HepG2 (cell line): ENCODE measurements around the gene ZNF615. TPM values are rescaled to one million over a fixed set of nuclear protein-coding genes. Genes with fewer than 3 reads are reported as not detected.
A peak's percentile ranks its signal among the peaks of the same experiment; 100 is the strongest.

ENCODE experiments used
- ADNP ChIP-seq: sonication (generic); formaldehyde crosslinking; IDR thresholded peaks from 2 replicates; pipeline ENCODE4 v1.4.0; 2020; ENCODE audit warnings: missing genetic modification reagents
- DMAP1 ChIP-seq: IDR thresholded peaks from 2 replicates; pipeline ENCODE4 v1.6.1; 2016
- GABPA ChIP-seq, 2 experiments: IDR thresholded peaks; 2 replicates each; pipeline ENCODE4 v1.6.1; 2011 to 2016; ENCODE audit warnings: low read depth in 2 of 2, low read length in 1 of 2, missing biosample characterization in 1 of 2, missing genetic modification characterization in 1 of 2
- HMG20A ChIP-seq: IDR thresholded peaks from 2 replicates; pipeline ENCODE4 v1.6.1; 2016; ENCODE audit warnings: borderline replicate concordance
- KLF12 ChIP-seq: sonication (generic); formaldehyde crosslinking; IDR thresholded peaks from 2 replicates; pipeline ENCODE4 v1.4.0; 2020; ENCODE audit warnings: missing genetic modification reagents, borderline replicate concordance
- MLLT10 ChIP-seq: sonication (generic); formaldehyde crosslinking; IDR thresholded peaks from 2 replicates; pipeline ENCODE4 v1.4.0; 2020; ENCODE audit warnings: missing genetic modification reagents
- NKX3-1 ChIP-seq: sonication (generic); formaldehyde crosslinking; IDR thresholded peaks from 2 replicates; pipeline ENCODE4 v1.5.0; 2020; ENCODE audit warnings: missing genetic modification reagents
- PAX8 ChIP-seq: sonication (generic); formaldehyde crosslinking; IDR thresholded peaks from 2 replicates; pipeline ENCODE4 v1.8.0; 2022; ENCODE audit warnings: mild to moderate bottlenecking, missing genetic modification reagents, borderline replicate concordance
- PCBP1 ChIP-seq: fragments of 200-400 bp; formaldehyde crosslinking; IDR thresholded peaks from 2 replicates; pipeline ENCODE4 v1.6.1; 2017; ENCODE audit warnings: mild to moderate bottlenecking, low read depth, low read length, borderline replicate concordance
- PHF21A ChIP-seq: sonication (generic); formaldehyde crosslinking; IDR thresholded peaks from 2 replicates; pipeline ENCODE4 v1.5.0; 2020; ENCODE audit warnings: mild to moderate bottlenecking, missing genetic modification reagents
- POLR2G ChIP-seq: fragments of 200-400 bp; formaldehyde crosslinking; IDR thresholded peaks from 2 replicates; pipeline ENCODE4 v1.6.1; 2018; ENCODE audit warnings: mild to moderate bottlenecking, low read depth, low read length, moderate library complexity
- ZNF326 ChIP-seq: sonication (generic); formaldehyde crosslinking; IDR thresholded peaks from 2 replicates; pipeline ENCODE4 v1.4.0; 2020; ENCODE audit warnings: missing genetic modification reagents, borderline replicate concordance
- ZNF547 ChIP-seq: sonication (generic); formaldehyde crosslinking; IDR thresholded peaks from 2 replicates; pipeline ENCODE4 v1.5.1; 2020; ENCODE audit warnings: mild to moderate bottlenecking, missing genetic modification reagents
- ZNF720 ChIP-seq: sonication (generic); formaldehyde crosslinking; IDR thresholded peaks from 2 replicates; pipeline ENCODE4 v1.4.0; 2020; ENCODE audit warnings: missing genetic modification reagents
- polyA plus RNA-seq, 8 experiments: library from polyadenylated mRNA; depleted of rRNA in 3 of 8; stranded (reverse) in 7 of 8; unstranded in 1 of 8; fragments of >200 nt; fragmentation: Illumina TruSeq in 4 of 8; extraction: Trizol in 4 of 8; gene quantifications; 2 replicates each; pipeline versions ENCODE4 v1.2.1 to v1.2.3, GENCODE V29; 2011 to 2016; ENCODE audit warnings: low read depth in 4 of 8, missing spikeins in 1 of 8, mixed read lengths in 1 of 8; ENCODE audit not compliant: insufficient read depth in 1 of 8
- total RNA-seq, 5 experiments: library from RNA; depleted of rRNA; stranded (reverse); fragments of >200 nt; fragmentation: Illumina TruSeq; extraction: Trizol; gene quantifications; 2 replicates each; pipeline ENCODE4 v1.2.3, GENCODE V29; 2016; ENCODE audit warnings: low read depth in 1 of 5
- TF ChIP-seq, protein P1 (sequence below): sonication (generic); formaldehyde crosslinking; IDR thresholded peaks from 2 replicates; pipeline ENCODE4 v1.4.0; 2020; ENCODE audit warnings: missing genetic modification reagents
- TF ChIP-seq, protein P2 (sequence below): sonication (generic); formaldehyde crosslinking; IDR thresholded peaks from 2 replicates; pipeline ENCODE4 v1.4.0; 2020; ENCODE audit warnings: mild to moderate bottlenecking, missing genetic modification reagents
- TF ChIP-seq, protein P3 (sequence below): IDR thresholded peaks from 2 replicates; pipeline ENCODE4 v1.6.1; 2016; ENCODE audit warnings: low read depth, borderline replicate concordance
- TF ChIP-seq, protein P4 (sequence below): sonication (generic); formaldehyde crosslinking; IDR thresholded peaks from 2 replicates; pipeline ENCODE4 v1.4.0; 2020; ENCODE audit warnings: missing genetic modification reagents
- TF ChIP-seq, protein P5 (sequence below): sonication (generic); formaldehyde crosslinking; IDR thresholded peaks from 2 replicates; pipeline ENCODE4 v1.4.0; 2020; ENCODE audit warnings: mild to moderate bottlenecking, low read depth, missing genetic modification reagents
- TF ChIP-seq, protein P6 (sequence below): sonication (generic); formaldehyde crosslinking; IDR thresholded peaks from 2 replicates; pipeline ENCODE4 v1.4.0; 2020; ENCODE audit warnings: missing genetic modification reagents, mild to moderate bottlenecking, borderline replicate concordance

The ZNF615 gene
- total and polyA plus RNA-seq, 2 of the 13 experiments (the other 11 are each of a cell fraction or from before 2014, with no cell fraction given), result 5.2 to 7.8 TPM

DNA sequence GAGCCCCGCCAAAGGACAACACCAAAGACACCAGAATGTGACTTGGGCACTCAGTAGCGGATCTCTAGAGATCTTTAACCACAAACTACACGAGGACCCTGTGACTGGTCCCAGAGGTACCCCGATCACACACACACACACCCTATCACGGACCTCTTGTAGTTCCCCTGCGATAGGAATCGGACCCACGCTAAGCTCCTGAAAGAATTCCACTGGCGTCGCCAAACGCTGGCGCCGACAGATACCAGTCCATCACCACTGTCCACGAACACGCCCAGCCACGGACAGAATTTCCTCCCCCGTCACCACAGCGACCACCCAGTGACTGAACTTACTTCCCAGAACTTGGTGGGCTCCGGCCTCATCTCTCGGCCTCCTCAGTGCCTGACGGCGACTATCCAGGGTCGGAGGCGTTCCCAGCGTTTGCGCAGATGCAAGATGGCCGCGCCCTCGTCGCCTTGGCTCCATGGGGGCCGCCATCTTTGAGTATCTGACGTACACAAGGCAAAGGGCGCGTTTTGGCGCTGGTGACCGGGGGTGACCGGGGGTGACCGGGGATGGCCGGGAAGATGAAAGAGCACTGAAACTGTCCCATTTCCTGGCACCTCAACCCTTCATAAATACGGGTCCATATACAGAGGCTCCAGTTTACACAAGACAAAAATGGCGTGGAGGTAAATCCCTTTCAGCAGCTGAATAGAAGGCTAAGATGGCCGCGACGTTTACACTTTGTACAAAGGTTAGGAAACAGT is at the start of gene ZNF615 (continued):
- TF ChIP-seq, protein P1, sequence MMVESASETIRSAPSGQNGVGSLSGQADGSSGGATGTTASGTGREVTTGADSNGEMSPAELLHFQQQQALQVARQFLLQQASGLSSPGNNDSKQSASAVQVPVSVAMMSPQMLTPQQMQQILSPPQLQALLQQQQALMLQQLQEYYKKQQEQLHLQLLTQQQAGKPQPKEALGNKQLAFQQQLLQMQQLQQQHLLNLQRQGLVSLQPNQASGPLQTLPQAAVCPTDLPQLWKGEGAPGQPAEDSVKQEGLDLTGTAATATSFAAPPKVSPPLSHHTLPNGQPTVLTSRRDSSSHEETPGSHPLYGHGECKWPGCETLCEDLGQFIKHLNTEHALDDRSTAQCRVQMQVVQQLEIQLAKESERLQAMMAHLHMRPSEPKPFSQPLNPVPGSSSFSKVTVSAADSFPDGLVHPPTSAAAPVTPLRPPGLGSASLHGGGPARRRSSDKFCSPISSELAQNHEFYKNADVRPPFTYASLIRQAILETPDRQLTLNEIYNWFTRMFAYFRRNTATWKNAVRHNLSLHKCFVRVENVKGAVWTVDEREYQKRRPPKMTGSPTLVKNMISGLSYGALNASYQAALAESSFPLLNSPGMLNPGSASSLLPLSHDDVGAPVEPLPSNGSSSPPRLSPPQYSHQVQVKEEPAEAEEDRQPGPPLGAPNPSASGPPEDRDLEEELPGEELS (CRISPR knock-in tag), result no peak
- TF ChIP-seq PHF21A (peak; percentile 59; the same call in 1 of the 2 replicates), PAX8 (CRISPR knock-in tag) (no peak; the same call in 1 of the 2 replicates), ZNF326 (CRISPR knock-in tag) (no peak), KLF12 (CRISPR knock-in tag) (no peak), ADNP (no peak), NKX3-1 (no peak), HMG20A (CRISPR knock-in tag) (no peak), MLLT10 (CRISPR knock-in tag) (no peak), GABPA (IDR thresholded peaks at IDR 0.05; ENCODE audit: low read depth, low read length) (no peak), GABPA (CRISPR knock-in tag; IDR thresholded peaks at IDR 0.05; ENCODE audit: low read depth) (peak; percentile 73), ZNF720 (CRISPR knock-in tag) (no peak), DMAP1 (CRISPR knock-in tag) (peak; percentile 51; the same call in 1 of the 2 replicates), POLR2G (peak; percentile 57; the same call in 1 of the 2 replicates), PCBP1 (no peak), ZNF547 (peak; percentile 50; the same call in 1 of the 2 replicates)
- TF ChIP-seq, protein P2, sequence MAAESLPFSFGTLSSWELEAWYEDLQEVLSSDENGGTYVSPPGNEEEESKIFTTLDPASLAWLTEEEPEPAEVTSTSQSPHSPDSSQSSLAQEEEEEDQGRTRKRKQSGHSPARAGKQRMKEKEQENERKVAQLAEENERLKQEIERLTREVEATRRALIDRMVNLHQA (CRISPR knock-in tag), result no peak
- TF ChIP-seq, protein P3, sequence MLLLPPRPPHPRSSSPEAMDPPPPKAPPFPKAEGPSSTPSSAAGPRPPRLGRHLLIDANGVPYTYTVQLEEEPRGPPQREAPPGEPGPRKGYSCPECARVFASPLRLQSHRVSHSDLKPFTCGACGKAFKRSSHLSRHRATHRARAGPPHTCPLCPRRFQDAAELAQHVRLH (CRISPR knock-in tag), result no peak; the same call in 1 of the 2 replicates
- TF ChIP-seq, protein P4, sequence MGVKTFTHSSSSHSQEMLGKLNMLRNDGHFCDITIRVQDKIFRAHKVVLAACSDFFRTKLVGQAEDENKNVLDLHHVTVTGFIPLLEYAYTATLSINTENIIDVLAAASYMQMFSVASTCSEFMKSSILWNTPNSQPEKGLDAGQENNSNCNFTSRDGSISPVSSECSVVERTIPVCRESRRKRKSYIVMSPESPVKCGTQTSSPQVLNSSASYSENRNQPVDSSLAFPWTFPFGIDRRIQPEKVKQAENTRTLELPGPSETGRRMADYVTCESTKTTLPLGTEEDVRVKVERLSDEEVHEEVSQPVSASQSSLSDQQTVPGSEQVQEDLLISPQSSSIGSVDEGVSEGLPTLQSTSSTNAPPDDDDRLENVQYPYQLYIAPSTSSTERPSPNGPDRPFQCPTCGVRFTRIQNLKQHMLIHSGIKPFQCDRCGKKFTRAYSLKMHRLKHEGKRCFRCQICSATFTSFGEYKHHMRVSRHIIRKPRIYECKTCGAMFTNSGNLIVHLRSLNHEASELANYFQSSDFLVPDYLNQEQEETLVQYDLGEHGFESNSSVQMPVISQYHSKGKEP (CRISPR knock-in tag), result no peak
- TF ChIP-seq, protein P5, sequence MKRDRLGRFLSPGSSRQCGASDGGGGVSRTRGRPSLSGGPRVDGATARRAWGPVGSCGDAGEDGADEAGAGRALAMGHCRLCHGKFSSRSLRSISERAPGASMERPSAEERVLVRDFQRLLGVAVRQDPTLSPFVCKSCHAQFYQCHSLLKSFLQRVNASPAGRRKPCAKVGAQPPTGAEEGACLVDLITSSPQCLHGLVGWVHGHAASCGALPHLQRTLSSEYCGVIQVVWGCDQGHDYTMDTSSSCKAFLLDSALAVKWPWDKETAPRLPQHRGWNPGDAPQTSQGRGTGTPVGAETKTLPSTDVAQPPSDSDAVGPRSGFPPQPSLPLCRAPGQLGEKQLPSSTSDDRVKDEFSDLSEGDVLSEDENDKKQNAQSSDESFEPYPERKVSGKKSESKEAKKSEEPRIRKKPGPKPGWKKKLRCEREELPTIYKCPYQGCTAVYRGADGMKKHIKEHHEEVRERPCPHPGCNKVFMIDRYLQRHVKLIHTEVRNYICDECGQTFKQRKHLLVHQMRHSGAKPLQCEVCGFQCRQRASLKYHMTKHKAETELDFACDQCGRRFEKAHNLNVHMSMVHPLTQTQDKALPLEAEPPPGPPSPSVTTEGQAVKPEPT (CRISPR knock-in tag), result no peak; the same call in 1 of the 2 replicates
- TF ChIP-seq, protein P6, sequence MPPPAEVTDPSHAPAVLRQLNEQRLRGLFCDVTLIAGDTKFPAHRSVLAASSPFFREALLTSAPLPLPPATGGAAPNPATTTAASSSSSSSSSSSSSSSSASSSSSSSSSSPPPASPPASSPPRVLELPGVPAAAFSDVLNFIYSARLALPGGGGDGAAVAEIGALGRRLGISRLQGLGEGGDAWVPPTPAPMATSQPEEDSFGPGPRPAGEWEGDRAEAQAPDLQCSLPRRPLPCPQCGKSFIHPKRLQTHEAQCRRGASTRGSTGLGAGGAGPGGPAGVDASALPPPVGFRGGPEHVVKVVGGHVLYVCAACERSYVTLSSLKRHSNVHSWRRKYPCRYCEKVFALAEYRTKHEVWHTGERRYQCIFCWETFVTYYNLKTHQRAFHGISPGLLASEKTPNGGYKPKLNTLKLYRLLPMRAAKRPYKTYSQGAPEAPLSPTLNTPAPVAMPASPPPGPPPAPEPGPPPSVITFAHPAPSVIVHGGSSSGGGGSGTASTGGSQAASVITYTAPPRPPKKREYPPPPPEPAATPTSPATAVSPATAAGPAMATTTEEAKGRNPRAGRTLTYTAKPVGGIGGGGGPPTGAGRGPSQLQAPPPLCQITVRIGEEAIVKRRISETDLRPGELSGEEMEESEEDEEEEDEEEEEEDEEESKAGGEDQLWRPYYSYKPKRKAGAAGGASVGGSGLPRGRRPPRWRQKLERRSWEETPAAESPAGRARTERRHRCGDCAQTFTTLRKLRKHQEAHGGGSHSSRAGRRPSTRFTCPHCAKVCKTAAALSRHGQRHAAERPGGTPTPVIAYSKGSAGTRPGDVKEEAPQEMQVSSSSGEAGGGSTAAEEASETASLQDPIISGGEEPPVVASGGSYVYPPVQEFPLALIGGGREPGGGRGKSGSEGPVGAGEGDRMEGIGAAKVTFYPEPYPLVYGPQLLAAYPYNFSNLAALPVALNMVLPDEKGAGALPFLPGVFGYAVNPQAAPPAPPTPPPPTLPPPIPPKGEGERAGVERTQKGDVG (CRISPR knock-in tag), result no peak; the same call in 1 of the 2 replicates
